Panc1 (cell line): Measurements from ENCODE around the gene DIABLO. TPM values are rescaled to one million over a fixed set of nuclear protein-coding genes. Genes with fewer than 3 reads are reported as not detected.

Source experiments
- ATAC-seq: fragments of 200-7000 bp; cut with Tn5 transposase; 2 replicates; pipeline ENCODE4 v1.9.1; 2020; ENCODE audit warnings: mild to moderate bottlenecking, moderate library complexity
- BruUV-seq: library from RNA; stranded (reverse); fragments of 400-500 nt; replicated peaks from 2 replicates; lab custom pipeline; 2021; lab: Mats Ljungman, UMichigan
- CTCF ChIA-PET: fragments of 300-600 bp; sonication (Branson Sonifier 250); formaldehyde crosslinking; loops from one replicate; lab custom pipeline; 2022; ENCODE audit warnings: antibody characterized with exemption; lab: Charles Lee
- POLR2A ChIA-PET: fragments of 300-600 bp; sonication (Branson Sonifier 250); formaldehyde crosslinking; loops from one replicate; lab custom pipeline; 2022; ENCODE audit warnings: antibody characterized with exemption; lab: Charles Lee
- DNase-seq: peaks from one replicate; pipeline ENCODE4 v3.0.0-alpha.2; 2010; ENCODE audit warnings: low read depth, low spot score
- H3K27ac ChIP-seq: 2 replicates; pipeline ENCODE4 v1.5.1; 2011; ENCODE audit warnings: mild to moderate bottlenecking, low read length, inconsistent platforms
- H3K27me3 ChIP-seq: fragments of 200-500 bp; sonication (Bioruptor generic); 2 replicates; pipeline ENCODE4 v1.6.0; 2014; ENCODE audit warnings: low read length, inconsistent platforms; ENCODE audit not compliant: control insufficient read depth, insufficient read depth
- H3K36me3 ChIP-seq: fragments of 200-500 bp; sonication (Bioruptor generic); 2 replicates; pipeline ENCODE4 v1.5.1; 2014; ENCODE audit warnings: inconsistent platforms, mild to moderate bottlenecking, low read length, moderate library complexity; ENCODE audit not compliant: control insufficient read depth, insufficient read depth
- H3K4me1 ChIP-seq: 2 replicates; pipeline ENCODE4 v1.5.1; 2011; ENCODE audit warnings: inconsistent platforms, mild to moderate bottlenecking, low read length, moderate library complexity; ENCODE audit not compliant: control insufficient read depth, insufficient read depth
- H3K4me3 ChIP-seq, 2 experiments: 2 replicates each; pipeline ENCODE4 v1.5.1; 2011 to 2012; ENCODE audit warnings: low read depth in 2 of 2, low read length in 2 of 2, mild to moderate bottlenecking in 2 of 2, inconsistent platforms in 1 of 2, moderate library complexity in 1 of 2
- H3K9me3 ChIP-seq: fragments of 200-500 bp; sonication (Bioruptor generic); 2 replicates; pipeline ENCODE4 v1.5.1; 2014; ENCODE audit warnings: low read depth, mild to moderate bottlenecking, inconsistent platforms, low read length, moderate library complexity; ENCODE audit not compliant: control insufficient read depth, insufficient read depth
- CTCF ChIP-seq: fragments of 450-650 bp; IDR thresholded peaks from 2 replicates; pipeline ENCODE4 v1.5.1; 2017; ENCODE audit warnings: mild to moderate bottlenecking
- POLR2AphosphoS5 ChIP-seq: IDR thresholded peaks from 2 replicates; pipeline ENCODE4 v1.6.1; 2012; ENCODE audit warnings: mild to moderate bottlenecking, low read depth, low read length, moderate library complexity
- REST ChIP-seq, 2 experiments: IDR thresholded peaks; 2 replicates each; pipeline ENCODE4 v1.6.1; 2011 to 2012; ENCODE audit warnings: low read depth in 2 of 2, control low read depth in 1 of 2, low read length in 1 of 2, mild to moderate bottlenecking in 1 of 2, moderate library complexity in 1 of 2; ENCODE audit not compliant: insufficient read depth in 1 of 2
- SIN3A ChIP-seq: IDR thresholded peaks from 2 replicates; pipeline ENCODE4 v1.6.1; 2012; ENCODE audit warnings: low read depth, mild to moderate bottlenecking, low read length, moderate library complexity, borderline replicate concordance; ENCODE audit not compliant: insufficient read depth
- TCF7L2 ChIP-seq: IDR thresholded peaks from 2 replicates; pipeline ENCODE4 v1.6.1; 2011; ENCODE audit warnings: mild to moderate bottlenecking, low read depth, low read length, inconsistent platforms
- in situ Hi-C: cut with HindIII; loops from 2 replicates; pipeline ENCODE4 v1.10.0; 2016; ENCODE audit warnings: low sequenced_read_pairs, low pct_unique_long_range_greater_than_20kb
- intact Hi-C: fragments of 100-400 bp; cut with micrococcal nuclease; formaldehyde crosslinking; loops from one replicate; pipeline ENCODE4 v1.10.0; 2022; ENCODE audit not compliant: unreplicated experiment
- total RNA-seq: library from RNA; stranded (reverse); gene quantifications from one replicate; pipeline ENCODE4 v1.2.1, GENCODE V29; 2021; ENCODE audit not compliant: unreplicated experiment

The DIABLO gene
- total RNA-seq, 1 experiment from 2014 or later: 71.5 TPM

DNA sequence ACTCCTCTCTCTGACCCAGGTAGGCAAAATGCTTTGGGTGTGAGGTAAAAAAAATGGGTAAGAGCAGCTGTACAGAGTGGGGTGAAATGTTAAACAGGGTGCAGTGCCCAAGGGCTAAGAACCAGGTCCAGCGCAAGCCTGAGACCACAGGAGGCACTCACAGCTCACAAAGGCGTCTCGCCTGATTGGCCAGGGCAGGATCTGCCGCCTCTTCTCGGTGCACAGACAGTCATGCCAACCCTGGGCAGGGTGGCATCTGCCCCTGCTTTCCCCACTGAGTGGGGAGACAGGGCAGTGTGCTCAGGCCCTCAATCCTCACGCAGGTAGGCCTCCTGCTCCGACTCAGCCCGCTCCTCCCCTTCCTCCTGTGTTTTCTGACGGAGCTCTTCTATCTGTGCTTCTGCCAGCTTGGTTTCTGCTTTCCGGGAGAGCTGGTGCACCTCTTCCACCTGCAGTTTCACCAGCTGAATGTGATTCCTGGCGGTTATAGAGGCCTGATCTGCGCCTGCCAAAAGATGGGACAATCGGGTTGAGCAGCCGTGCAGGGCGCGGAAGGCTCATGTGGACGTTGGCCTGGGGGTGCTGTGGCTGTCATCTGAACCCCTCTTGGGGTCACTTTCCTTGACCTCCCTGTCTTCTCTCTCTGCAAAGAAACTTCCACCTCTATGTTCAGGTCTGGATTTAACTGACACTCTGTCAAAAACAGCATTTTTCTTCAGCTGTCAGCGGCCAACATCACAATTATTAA, 17.6 kb downstream of the DIABLO start:
- Histone ChIP-seq H3K27ac (no peak overlapping the region), H3K27me3 (no peaks in the 10 kb centered on the region), H3K4me3 (no peak overlapping the region), H3K9me3 (no peaks in the 10 kb centered on the region), H3K4me1 (peaks cover 9% of the 10 kb centered on the region), H3K36me3 (peaks cover 16% of the 10 kb centered on the region)
- in situ Hi-C loops (no loop called here), intact Hi-C loops (no loop called here)
- ChIA-PET CTCF (no interaction called here), POLR2A (no interaction called here)
- TF ChIP-seq TCF7L2 (no peak), SIN3A (no peak), REST (IDR thresholded peaks at IDR 0.05; ENCODE audit: insufficient read depth in 1 of 2, low read depth in 2 of 2, low read length in 1 of 2) (no peak), CTCF (no peak), POLR2AphosphoS5 (no peak)
- no peak for ATAC-seq
- no peak for DNase-seq
- BruUV-seq: TSS peak; percentile 65

DNA sequence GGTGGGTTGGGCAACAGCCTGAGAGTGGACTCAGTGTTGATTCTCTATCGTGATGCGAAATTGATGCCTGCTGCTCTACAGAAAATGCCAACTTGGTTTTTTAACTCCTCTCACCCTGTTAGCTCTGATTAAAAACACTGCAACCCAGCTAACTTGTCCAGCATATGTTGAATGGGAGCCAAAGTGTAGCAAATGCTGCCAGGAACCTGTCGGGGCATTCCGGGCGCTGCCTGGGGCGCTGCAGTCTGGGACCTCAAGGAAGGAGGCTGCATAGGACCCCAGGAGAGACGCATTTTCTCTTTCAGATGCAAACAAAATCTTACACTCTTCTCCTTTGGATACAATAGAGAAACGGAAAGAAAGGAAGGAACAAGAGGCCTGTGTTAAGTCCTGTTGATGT, 18.5 kb downstream of the DIABLO start:
- Histone ChIP-seq H3K4me1 (peaks cover 16% of the 10 kb centered on the region), H3K27me3 (no peaks in the 10 kb centered on the region), H3K4me3 (no peak overlapping the region), H3K36me3 (peaks cover 16% of the 10 kb centered on the region), H3K9me3 (no peaks in the 10 kb centered on the region), H3K27ac (no peak overlapping the region)
- ChIA-PET POLR2A (no interaction called here), CTCF (no interaction called here)
- DNase-seq: no peak
- intact Hi-C loops (no loop called here), in situ Hi-C loops (no loop called here)
- no TSS peak for BruUV-seq
- TF ChIP-seq POLR2AphosphoS5 (no peak), CTCF (no peak), REST (IDR thresholded peaks at IDR 0.05; ENCODE audit: insufficient read depth in 1 of 2, low read depth in 2 of 2, low read length in 1 of 2) (no peak), SIN3A (no peak), TCF7L2 (no peak)
- ATAC-seq: no peak
